BLaER1 (cell line): ENCODE results near the gene ERCC2.

Experiments used
- H3K27ac ChIP-seq: shearing (Covaris generic); formaldehyde crosslinking; 2 replicates; pipeline ENCODE4 v1.8.1; 2022
- H3K27me3 ChIP-seq: shearing (Covaris generic); formaldehyde crosslinking; 2 replicates; pipeline ENCODE4 v1.8.1; 2022
- H3K36me3 ChIP-seq: shearing (Covaris generic); formaldehyde crosslinking; 2 replicates; pipeline ENCODE4 v1.8.1; 2022
- H3K4me1 ChIP-seq: shearing (Covaris generic); formaldehyde crosslinking; 2 replicates; pipeline ENCODE4 v1.8.1; 2022
- H3K4me2 ChIP-seq: shearing (Covaris generic); formaldehyde crosslinking; 2 replicates; pipeline ENCODE4 v1.8.1; 2022
- H3K4me3 ChIP-seq: shearing (Covaris generic); formaldehyde crosslinking; 2 replicates; pipeline ENCODE4 v1.8.1; 2022
- H3K9ac ChIP-seq: shearing (Covaris generic); formaldehyde crosslinking; 2 replicates; pipeline ENCODE4 v1.8.1; 2022
- H3K9me3 ChIP-seq: shearing (Covaris generic); formaldehyde crosslinking; 2 replicates; pipeline ENCODE4 v1.8.1; 2022
- H4K20me1 ChIP-seq: shearing (Covaris generic); formaldehyde crosslinking; 2 replicates; pipeline ENCODE4 v1.8.1; 2022
- Cebpa-rat ChIP-seq: shearing (Covaris generic); IDR thresholded peaks from 2 replicates; pipeline ENCODE4 v1.8.1; 2022

Gene ERCC2

GRCh38 chr19:45376045-45376724 lies 5.8 kb upstream of the ERCC2 start:
- H4K20me1 ChIP-seq: no peaks in the 10 kb centered on the region
- no peak overlapping the region for H3K9ac ChIP-seq
- no peak overlapping the region for H3K4me3 ChIP-seq
- H3K4me1 ChIP-seq: peaks cover 12% of the 10 kb centered on the region
- TF ChIP-seq Cebpa-rat: no peak
- no peaks in the 10 kb centered on the region for H3K27me3 ChIP-seq
- H3K4me2 ChIP-seq: peak overlapping the region; percentile 37
- H3K9me3 ChIP-seq: no peaks in the 10 kb centered on the region
- H3K36me3 ChIP-seq: no peaks in the 10 kb centered on the region
- no peak overlapping the region for H3K27ac ChIP-seq

DNA sequence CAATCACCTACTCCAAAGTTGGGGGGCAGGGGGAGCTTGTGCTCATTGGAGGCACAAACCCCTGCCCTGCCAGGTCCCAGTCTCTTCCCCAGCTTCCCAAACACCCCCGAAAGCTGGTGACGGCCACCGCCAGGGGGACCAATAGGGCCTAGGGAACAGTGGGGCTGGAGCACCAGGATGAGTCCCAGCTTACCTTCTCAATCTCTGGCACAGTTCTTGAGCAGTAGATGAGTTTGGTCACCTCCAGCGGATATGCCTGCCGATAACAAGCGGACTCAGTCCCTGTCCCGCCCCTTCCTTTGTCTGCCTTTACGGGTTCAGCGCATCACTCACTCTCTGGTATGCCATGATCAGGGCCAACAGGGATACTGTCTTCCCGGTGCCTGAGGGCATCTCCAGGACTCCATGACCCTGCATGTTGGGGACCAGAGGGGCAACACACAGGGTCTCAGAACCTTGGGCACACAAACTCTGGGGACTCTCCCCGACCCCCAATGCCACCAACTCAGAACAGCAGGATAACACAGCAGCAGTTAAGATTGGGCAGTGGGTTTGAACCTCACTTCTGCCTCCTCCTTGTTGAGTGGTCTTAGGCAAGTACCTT lies 1.5 kb downstream of the ERCC2 start:
- no peaks in the 10 kb centered on the region for H3K9me3 ChIP-seq
- peaks cover 26% of the 10 kb centered on the region for H3K36me3 ChIP-seq
- no peak overlapping the region for H3K9ac ChIP-seq
- no peak overlapping the region for H3K27ac ChIP-seq
- peaks cover 41% of the 10 kb centered on the region for H3K4me1 ChIP-seq
- H3K4me2 ChIP-seq: peak overlapping the region; percentile 98
- H4K20me1 ChIP-seq: no peaks in the 10 kb centered on the region
- H3K27me3 ChIP-seq: no peaks in the 10 kb centered on the region
- no peak overlapping the region for H3K4me3 ChIP-seq
- TF ChIP-seq Cebpa-rat: no peak

GRCh38 chr19:45368127-45368526 lies 2.2 kb downstream of the ERCC2 start:
- H3K4me1 ChIP-seq: peaks cover 41% of the 10 kb centered on the region
- no peak overlapping the region for H3K27ac ChIP-seq
- no peaks in the 10 kb centered on the region for H3K27me3 ChIP-seq
- H4K20me1 ChIP-seq: no peaks in the 10 kb centered on the region
- H3K9me3 ChIP-seq: no peaks in the 10 kb centered on the region
- no peak for TF ChIP-seq Cebpa-rat
- no peak overlapping the region for H3K4me3 ChIP-seq
- H3K9ac ChIP-seq: no peak overlapping the region
- H3K4me2 ChIP-seq: no peak overlapping the region; the same call in 1 of the 2 replicates
- H3K36me3 ChIP-seq: peaks cover 33% of the 10 kb centered on the region

DNA sequence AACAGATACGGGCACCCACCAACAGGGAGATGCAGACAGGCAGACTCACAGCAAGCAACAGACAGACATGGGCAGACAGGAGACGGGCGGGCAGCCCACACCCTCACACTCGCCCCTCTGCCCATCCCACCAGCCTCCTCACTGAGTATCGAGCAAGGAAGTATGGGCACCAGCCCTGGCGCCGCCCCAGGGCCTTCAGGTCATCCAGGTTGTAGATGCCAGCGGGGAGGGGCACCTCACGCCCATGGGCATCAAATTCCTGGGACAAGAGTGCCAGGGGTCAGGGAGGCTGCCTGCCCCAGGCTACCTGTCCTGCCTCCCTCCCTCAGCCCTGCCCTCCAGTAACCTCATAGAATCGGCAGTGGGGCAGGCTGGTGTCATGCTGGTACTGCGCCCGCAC lies 5.7 kb downstream of the ERCC2 start:
- H3K9ac ChIP-seq: no peak overlapping the region
- no peaks in the 10 kb centered on the region for H4K20me1 ChIP-seq
- no peak overlapping the region for H3K4me2 ChIP-seq
- H3K27ac ChIP-seq: no peak overlapping the region
- no peak overlapping the region for H3K4me3 ChIP-seq
- H3K27me3 ChIP-seq: no peaks in the 10 kb centered on the region
- H3K9me3 ChIP-seq: no peaks in the 10 kb centered on the region
- no peak for TF ChIP-seq Cebpa-rat
- peaks cover 65% of the 10 kb centered on the region for H3K36me3 ChIP-seq
- peaks cover 31% of the 10 kb centered on the region for H3K4me1 ChIP-seq

GRCh38 chr19:45363861-45364459 lies 6.4 kb downstream of the ERCC2 start:
- H3K36me3 ChIP-seq: peaks cover 72% of the 10 kb centered on the region
- peaks cover 23% of the 10 kb centered on the region for H3K4me1 ChIP-seq
- H3K4me3 ChIP-seq: no peak overlapping the region
- no peak overlapping the region for H3K9ac ChIP-seq
- H3K9me3 ChIP-seq: no peaks in the 10 kb centered on the region
- no peak for TF ChIP-seq Cebpa-rat
- H3K27me3 ChIP-seq: no peaks in the 10 kb centered on the region
- no peaks in the 10 kb centered on the region for H4K20me1 ChIP-seq
- H3K4me2 ChIP-seq: no peak overlapping the region
- H3K27ac ChIP-seq: no peak overlapping the region

GRCh38 chr19:45362291-45362690 lies 8.1 kb downstream of the ERCC2 start:
- H3K4me2 ChIP-seq: no peak overlapping the region
- H3K27me3 ChIP-seq: no peaks in the 10 kb centered on the region
- H3K9me3 ChIP-seq: no peaks in the 10 kb centered on the region
- H3K4me3 ChIP-seq: no peak overlapping the region
- peaks cover 11% of the 10 kb centered on the region; the same call in 1 of the 2 replicates for H3K4me1 ChIP-seq
- no peak overlapping the region for H3K9ac ChIP-seq
- no peak overlapping the region for H3K27ac ChIP-seq
- peaks cover 89% of the 10 kb centered on the region for H3K36me3 ChIP-seq
- H4K20me1 ChIP-seq: no peaks in the 10 kb centered on the region
- no peak for TF ChIP-seq Cebpa-rat

DNA sequence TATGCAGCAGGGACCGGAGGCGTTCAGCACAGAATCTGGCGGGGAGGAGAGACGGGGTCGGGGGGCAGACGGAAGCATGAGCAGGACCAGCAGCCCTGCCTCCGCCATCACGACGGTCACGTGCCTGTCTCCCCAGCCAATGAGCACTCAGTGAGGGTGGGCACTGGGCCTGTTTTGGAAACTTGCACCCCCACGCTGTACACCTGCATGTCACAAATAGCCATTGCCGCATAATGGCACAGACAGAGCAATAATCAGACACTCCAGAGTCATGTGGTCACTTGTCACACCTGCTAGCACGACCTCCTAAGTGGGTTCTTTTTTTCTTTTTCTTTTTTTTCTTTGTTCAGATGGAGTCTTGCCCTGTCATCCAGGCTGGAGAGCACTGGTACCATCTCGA lies 8.8 kb downstream of the ERCC2 start:
- H4K20me1 ChIP-seq: no peaks in the 10 kb centered on the region
- peaks cover 95% of the 10 kb centered on the region for H3K36me3 ChIP-seq
- H3K4me3 ChIP-seq: no peak overlapping the region
- H3K9ac ChIP-seq: no peak overlapping the region
- no peak overlapping the region for H3K27ac ChIP-seq
- H3K9me3 ChIP-seq: no peaks in the 10 kb centered on the region
- H3K4me2 ChIP-seq: no peak overlapping the region
- no peak for TF ChIP-seq Cebpa-rat
- H3K4me1 ChIP-seq: peaks cover 4% of the 10 kb centered on the region; the same call in 1 of the 2 replicates
- H3K27me3 ChIP-seq: no peaks in the 10 kb centered on the region

DNA sequence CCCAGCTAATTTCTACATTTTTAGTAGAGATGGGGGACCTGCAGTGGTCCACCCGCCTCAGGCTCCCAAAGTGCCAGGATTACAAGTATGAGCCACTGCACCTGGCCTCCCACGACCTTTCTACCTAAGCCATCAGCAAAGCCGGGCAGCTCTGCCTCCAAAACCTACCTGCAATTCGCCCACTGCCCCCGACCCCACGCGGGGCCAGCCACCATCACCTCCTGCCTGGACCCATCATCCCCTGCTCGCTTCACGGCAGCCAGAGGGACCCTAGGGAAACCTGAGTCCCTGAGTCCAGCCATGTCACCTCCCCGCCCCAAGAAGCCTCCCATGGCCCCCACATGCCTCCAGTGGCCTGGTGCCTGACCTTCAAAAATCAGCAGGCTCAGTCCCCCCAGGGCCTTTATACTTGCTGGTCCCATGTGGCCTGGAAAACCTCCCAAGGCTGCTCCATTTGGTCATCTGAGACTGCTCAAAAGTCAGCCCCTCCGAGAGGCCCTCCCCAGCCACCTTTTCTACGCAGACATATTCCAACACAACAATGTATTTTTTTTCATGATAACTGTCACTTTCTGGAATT lies 12.1 kb downstream of the ERCC2 start:
- Histone ChIP-seq H3K27ac (no peak overlapping the region), H3K4me3 (no peak overlapping the region), H3K4me1 (no peaks in the 10 kb centered on the region), H4K20me1 (no peaks in the 10 kb centered on the region), H3K9me3 (no peaks in the 10 kb centered on the region), H3K4me2 (no peak overlapping the region), H3K36me3 (peaks cover 97% of the 10 kb centered on the region), H3K27me3 (no peaks in the 10 kb centered on the region), H3K9ac (no peak overlapping the region)
- TF ChIP-seq Cebpa-rat: no peak

- Histone ChIP-seq H3K4me1 (no peaks in the 10 kb centered on the region), H3K9me3 (no peaks in the 10 kb centered on the region), H3K9ac (no peak overlapping the region), H3K4me2 (no peak overlapping the region), H3K27ac (no peak overlapping the region), H3K36me3 (peaks cover 97% of the 10 kb centered on the region), H4K20me1 (no peaks in the 10 kb centered on the region), H3K4me3 (no peak overlapping the region), H3K27me3 (no peaks in the 10 kb centered on the region)
- no peak for TF ChIP-seq Cebpa-rat
Measured at GRCh38 chr19:45357445-45357783, 13.0 kb downstream of the ERCC2 start.
